NCI-H748 (cell line): Measurements from ENCODE around the gene YIPF5.

Experiments
- DNase-seq: peaks from one replicate; lab custom pipeline; 2025; ENCODE audit not compliant: unreplicated experiment; lab: John Stamatoyannopoulos, UW

Gene YIPF5

GRCh38 chr5:144125163-144125726, 45.2 kb downstream of the YIPF5 start:
- DNase-seq, result no peak

DNA sequence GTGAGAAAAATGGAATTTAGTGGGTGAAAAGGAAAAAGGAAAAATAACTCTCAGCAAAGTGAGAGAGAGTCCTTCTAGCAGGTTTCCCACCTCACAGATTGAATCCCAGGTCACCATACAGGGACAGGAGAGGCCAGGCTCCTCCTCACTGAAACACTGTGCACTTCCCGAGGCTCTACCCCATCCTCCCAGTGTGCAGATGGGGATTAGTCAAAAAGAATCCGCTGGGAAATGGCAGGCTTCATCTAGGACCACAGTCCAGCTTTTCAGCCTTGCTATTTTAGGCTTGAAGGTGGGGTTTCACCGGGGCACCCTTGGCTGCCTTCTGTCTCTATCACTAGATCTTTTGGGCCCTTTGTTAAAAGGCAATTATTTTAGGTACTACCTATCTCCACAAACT, 47.8 kb downstream of the YIPF5 start:
- no peak for DNase-seq

DNA sequence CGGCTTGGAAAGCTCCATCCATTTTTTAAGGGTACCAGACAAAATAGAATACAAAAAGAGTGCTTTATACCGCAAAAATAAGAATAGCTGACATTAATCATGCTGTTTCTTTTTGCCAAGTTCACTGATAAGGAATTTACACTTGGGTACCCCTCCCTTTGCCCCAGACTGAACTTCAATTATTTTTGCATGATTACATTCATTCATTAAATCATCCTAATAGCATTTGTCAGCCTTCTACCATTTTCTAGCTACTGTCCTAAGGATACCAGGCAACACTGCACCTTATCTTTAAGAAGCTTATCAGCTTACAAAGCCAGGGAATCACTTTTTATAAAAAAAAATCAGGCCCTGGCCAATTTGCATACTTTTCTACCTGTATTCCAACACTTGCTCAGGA, 48.4 kb downstream of the YIPF5 start:
- DNase-seq, result no peak

DNA sequence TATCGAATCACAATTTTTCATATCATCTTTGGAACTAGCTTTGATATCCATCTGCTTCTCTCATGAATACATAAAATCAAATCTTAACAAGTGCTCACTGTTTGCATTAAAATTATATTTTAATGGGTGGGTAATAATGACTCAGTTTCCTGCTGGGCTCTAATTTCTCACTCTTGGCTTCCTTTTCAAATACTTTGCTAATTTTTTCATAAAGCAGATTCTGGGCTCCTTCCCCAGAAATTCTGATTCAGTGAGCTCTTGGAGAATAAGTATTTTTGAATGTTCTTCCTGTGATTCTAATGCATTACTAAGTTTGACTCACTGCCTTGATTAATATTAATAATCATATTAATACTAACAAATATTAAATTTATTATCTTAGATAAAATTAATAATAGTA, 48.9 kb downstream of the YIPF5 start:
- DNase-seq, result no peak

GRCh38 chr5:144120661-144121180, 49.7 kb downstream of the YIPF5 start:
- DNase-seq, result no peak

DNA sequence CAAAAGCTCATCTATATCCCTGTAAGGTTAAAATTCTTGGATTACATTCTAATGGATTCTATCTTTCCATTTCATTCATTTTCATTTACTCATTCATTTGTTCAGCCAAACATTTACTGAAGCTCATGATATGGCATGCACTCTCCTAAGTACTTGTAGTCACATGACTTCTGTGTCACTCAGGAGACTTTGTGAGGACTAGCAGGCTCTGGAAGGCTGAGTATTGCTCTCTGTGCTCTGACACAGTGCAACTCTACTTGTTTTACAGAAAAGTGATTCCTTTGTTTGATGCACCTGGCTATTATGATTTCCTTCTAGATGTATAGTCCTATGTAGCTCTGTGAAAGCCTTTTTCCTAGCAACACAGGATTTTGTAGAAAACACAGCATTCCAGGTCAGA, 53.0 kb downstream of the YIPF5 start:
- DNase-seq, result no peak

DNA sequence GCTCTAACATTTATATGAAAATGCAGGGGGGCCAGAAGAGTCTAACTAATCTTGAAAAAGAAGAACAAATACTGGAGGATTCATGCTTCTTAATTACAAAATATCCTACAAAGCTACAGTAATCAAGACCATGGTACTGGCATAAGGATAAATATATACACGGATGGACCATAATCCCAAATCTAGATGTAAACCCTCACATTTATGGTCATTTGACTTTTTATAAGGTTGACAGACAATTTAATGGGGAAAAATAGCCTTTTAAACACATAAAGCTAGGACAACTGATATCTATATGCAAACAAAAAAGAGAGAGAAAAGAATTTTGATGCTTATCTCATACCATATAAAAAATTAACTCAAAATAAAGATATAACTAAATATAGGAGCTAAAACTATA, 55.9 kb downstream of the YIPF5 start:
- DNase-seq, result no peak
